GM12892 (cell line): ENCODE results near the gene MUC5AC.

Experiments used
- POLR2A ChIP-seq: IDR thresholded peaks from 2 replicates; pipeline ENCODE4 v1.6.1; 2011; ENCODE audit warnings: low read depth, low read length, control low read depth
- POLR2AphosphoS5 ChIP-seq: IDR thresholded peaks from 2 replicates; pipeline ENCODE4 v1.6.1; 2011; ENCODE audit warnings: low read depth, low read length, control low read depth
- TAF1 ChIP-seq: IDR thresholded peaks from 2 replicates; pipeline ENCODE4 v1.6.1; 2011; ENCODE audit warnings: low read depth, mild to moderate bottlenecking, control low read depth, low read length, borderline replicate concordance

GRCh38 chr11:1163321-1163910 lies 5.7 kb downstream of the MUC5AC start:
- TF ChIP-seq POLR2A (no peak), TAF1 (no peak), POLR2AphosphoS5 (no peak)
